ENCODE results near the gene EML4.

The EML4 gene

DNA sequence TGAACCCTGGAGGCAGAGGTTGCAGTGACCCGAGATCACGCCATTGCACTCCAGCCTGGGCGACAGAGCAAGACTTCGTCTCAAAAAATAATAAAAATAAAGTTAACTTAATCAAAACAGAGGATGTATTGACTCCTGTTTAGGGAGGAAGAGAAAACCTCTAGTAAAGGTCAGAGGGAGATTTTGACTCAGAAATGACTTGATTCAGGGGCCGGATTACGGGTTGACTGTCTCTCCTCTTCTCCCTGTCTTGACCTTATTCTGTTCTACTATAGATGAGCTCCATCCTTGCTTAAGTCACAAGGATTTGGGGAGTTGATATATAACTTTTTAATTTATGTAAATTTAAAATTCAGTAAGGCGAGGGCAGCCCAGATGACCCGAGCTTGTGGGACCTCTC is 120.9 kb downstream of the EML4 start:
- no peak for TF ChIP-seq EZH2phosphoT487 (IDR thresholded peaks at IDR 0.05; ENCODE audit: borderline replicate concordance)
- TF ChIP-seq, protein P1, sequence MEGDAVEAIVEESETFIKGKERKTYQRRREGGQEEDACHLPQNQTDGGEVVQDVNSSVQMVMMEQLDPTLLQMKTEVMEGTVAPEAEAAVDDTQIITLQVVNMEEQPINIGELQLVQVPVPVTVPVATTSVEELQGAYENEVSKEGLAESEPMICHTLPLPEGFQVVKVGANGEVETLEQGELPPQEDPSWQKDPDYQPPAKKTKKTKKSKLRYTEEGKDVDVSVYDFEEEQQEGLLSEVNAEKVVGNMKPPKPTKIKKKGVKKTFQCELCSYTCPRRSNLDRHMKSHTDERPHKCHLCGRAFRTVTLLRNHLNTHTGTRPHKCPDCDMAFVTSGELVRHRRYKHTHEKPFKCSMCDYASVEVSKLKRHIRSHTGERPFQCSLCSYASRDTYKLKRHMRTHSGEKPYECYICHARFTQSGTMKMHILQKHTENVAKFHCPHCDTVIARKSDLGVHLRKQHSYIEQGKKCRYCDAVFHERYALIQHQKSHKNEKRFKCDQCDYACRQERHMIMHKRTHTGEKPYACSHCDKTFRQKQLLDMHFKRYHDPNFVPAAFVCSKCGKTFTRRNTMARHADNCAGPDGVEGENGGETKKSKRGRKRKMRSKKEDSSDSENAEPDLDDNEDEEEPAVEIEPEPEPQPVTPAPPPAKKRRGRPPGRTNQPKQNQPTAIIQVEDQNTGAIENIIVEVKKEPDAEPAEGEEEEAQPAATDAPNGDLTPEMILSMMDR (conservative IDR thresholded peaks at IDR 0.05; ENCODE audit: low read length) = no peak
- H3K9me2 ChIP-seq (replicated peaks; ENCODE audit: low read depth, low read length) = no peaks in the 10 kb centered on the region
- H3K4me3 ChIP-seq (ENCODE audit: low read length, poor library complexity, severe bottlenecking) = no peak overlapping the region
- no peaks in the 10 kb centered on the region for H3K79me2 ChIP-seq (ENCODE audit: insufficient read depth, low read length)
- peaks cover 23% of the 10 kb centered on the region; the same call in 1 of the 2 replicates for H3K36me3 ChIP-seq (ENCODE audit: insufficient read depth, low read length)
- no peaks in the 10 kb centered on the region for H3K4me1 ChIP-seq (ENCODE audit: insufficient read depth, low read length, poor library complexity, severe bottlenecking)
- no peaks in the 10 kb centered on the region for H3K9me3 ChIP-seq (ENCODE audit: insufficient read depth, low read depth, low read length)
- H3F3A ChIP-seq (ENCODE audit: low read depth) = no peaks in the 10 kb centered on the region
- no peak overlapping the region for H3K9ac ChIP-seq (ENCODE audit: low read depth, low read length, poor library complexity, severe bottlenecking)
- no peaks in the 10 kb centered on the region for H4K20me1 ChIP-seq (ENCODE audit: insufficient read depth, low read length, poor library complexity, severe bottlenecking)
- no peak overlapping the region for H2AFZ ChIP-seq (ENCODE audit: low read length)
- H3K4me2 ChIP-seq (ENCODE audit: low read depth, low read length, poor library complexity, severe bottlenecking) = no peak overlapping the region
- H3K27me3 ChIP-seq (ENCODE audit: insufficient read depth, low read length, poor library complexity, severe bottlenecking) = no peaks in the 10 kb centered on the region

- TF ChIP-seq, protein P1 (conservative IDR thresholded peaks at IDR 0.05; ENCODE audit: low read length) = no peak
- no peak for TF ChIP-seq EZH2phosphoT487 (IDR thresholded peaks at IDR 0.05; ENCODE audit: borderline replicate concordance)
- Histone ChIP-seq H2AFZ (ENCODE audit: low read length) (no peak overlapping the region), H3K79me2 (ENCODE audit: insufficient read depth, low read length) (no peaks in the 10 kb centered on the region), H3K36me3 (ENCODE audit: insufficient read depth, low read length) (peaks cover 28% of the 10 kb centered on the region; the same call in 1 of the 2 replicates), H4K20me1 (ENCODE audit: insufficient read depth, low read length, poor library complexity, severe bottlenecking) (no peaks in the 10 kb centered on the region), H3K9me3 (ENCODE audit: insufficient read depth, low read depth, low read length) (no peaks in the 10 kb centered on the region), H3K4me3 (ENCODE audit: low read length, poor library complexity, severe bottlenecking) (no peak overlapping the region), H3K4me2 (ENCODE audit: low read depth, low read length, poor library complexity, severe bottlenecking) (no peak overlapping the region), H3K9ac (ENCODE audit: low read depth, low read length, poor library complexity, severe bottlenecking) (no peak overlapping the region), H3K9me2 (replicated peaks; ENCODE audit: low read depth, low read length) (no peaks in the 10 kb centered on the region), H3K27me3 (ENCODE audit: insufficient read depth, low read length, poor library complexity, severe bottlenecking) (no peaks in the 10 kb centered on the region), H3K4me1 (ENCODE audit: insufficient read depth, low read length, poor library complexity, severe bottlenecking) (peaks cover 23% of the 10 kb centered on the region), H3F3A (ENCODE audit: low read depth) (peaks cover 5% of the 10 kb centered on the region; the same call in 1 of the 2 replicates)
Observed at GRCh38 chr2:42293019-42293418, 123.9 kb downstream of the EML4 start.

GRCh38 chr2:42296226-42296625 is 127.1 kb downstream of the EML4 start:
- H3K9me2 ChIP-seq (replicated peaks; ENCODE audit: low read depth, low read length) = no peaks in the 10 kb centered on the region

More at GRCh38 chr2:42296226-42296625, 127.1 kb downstream of the EML4 start:
- Histone ChIP-seq H3K4me2 (ENCODE audit: low read depth, low read length, poor library complexity, severe bottlenecking) (no peak overlapping the region), H3K9ac (ENCODE audit: low read depth, low read length, poor library complexity, severe bottlenecking) (no peak overlapping the region), H3K27me3 (ENCODE audit: insufficient read depth, low read length, poor library complexity, severe bottlenecking) (no peaks in the 10 kb centered on the region), H3K79me2 (ENCODE audit: insufficient read depth, low read length) (no peaks in the 10 kb centered on the region), H3K9me3 (ENCODE audit: insufficient read depth, low read depth, low read length) (no peaks in the 10 kb centered on the region), H3K4me1 (ENCODE audit: insufficient read depth, low read length, poor library complexity, severe bottlenecking) (peaks cover 35% of the 10 kb centered on the region), H3K36me3 (ENCODE audit: insufficient read depth, low read length) (peaks cover 16% of the 10 kb centered on the region; the same call in 1 of the 2 replicates), H4K20me1 (ENCODE audit: insufficient read depth, low read length, poor library complexity, severe bottlenecking) (no peaks in the 10 kb centered on the region), H3F3A (ENCODE audit: low read depth) (peaks cover 5% of the 10 kb centered on the region; the same call in 1 of the 2 replicates), H3K4me3 (ENCODE audit: low read length, poor library complexity, severe bottlenecking) (no peak overlapping the region), H2AFZ (ENCODE audit: low read length) (no peak overlapping the region)
- TF ChIP-seq EZH2phosphoT487 (IDR thresholded peaks at IDR 0.05; ENCODE audit: borderline replicate concordance) = no peak
- TF ChIP-seq, protein P1 (conservative IDR thresholded peaks at IDR 0.05; ENCODE audit: low read length) = no peak
